Retinal pigment epithelial cell (primary cell): ENCODE measurements around the gene SLC22A31.

ENCODE experiments used
- DNase-seq: peaks from one replicate; pipeline ENCODE4 v3.0.0-alpha.2; 2010; ENCODE audit warnings: low read depth
- H3K4me3 ChIP-seq: 2 replicates; pipeline ENCODE4 v1.5.1; 2011; ENCODE audit warnings: mild to moderate bottlenecking, low read length, control low read depth, moderate library complexity
- TF ChIP-seq, protein P1 (sequence below): conservative IDR thresholded peaks from 2 replicates; pipeline ENCODE4 v1.5.1; 2011; ENCODE audit warnings: low read depth, low read length, control low read depth, inconsistent platforms

The SLC22A31 gene

DNA sequence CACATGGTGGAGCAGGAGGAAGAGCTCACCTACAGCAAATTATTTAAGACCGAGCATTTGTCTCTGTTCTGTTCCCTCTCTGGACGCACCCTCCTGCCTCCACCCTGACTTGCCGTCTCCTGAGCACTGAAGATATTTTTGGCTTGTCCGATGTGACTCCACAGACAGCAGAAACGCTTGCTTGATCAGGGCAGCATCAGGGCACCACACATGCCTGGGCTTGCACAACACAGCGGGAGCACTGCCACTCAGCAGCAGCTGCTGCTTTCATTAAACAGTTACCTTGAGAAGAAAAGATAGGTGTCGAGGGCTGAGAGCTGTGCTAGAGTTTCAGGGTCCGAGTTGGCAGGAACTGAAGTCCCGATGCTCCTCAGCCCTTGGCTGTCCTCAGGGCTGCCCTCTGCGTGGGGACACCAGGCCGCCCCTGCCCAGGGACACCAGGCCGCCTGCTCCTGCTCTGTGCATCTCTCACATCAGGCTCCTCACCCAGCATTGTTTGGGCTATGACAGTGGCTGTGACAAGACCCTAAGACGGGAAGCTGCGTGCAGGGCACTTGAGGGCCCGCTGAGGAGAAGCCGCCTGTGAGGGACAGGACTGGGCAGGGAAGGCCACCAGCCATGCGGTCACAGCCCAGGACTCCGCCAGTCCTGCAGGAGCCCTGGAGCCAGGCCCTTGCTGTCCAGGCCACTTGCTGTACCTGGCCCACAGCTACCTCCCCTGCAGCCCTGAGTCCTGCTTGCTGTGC, 50.1 kb downstream of the SLC22A31 start:
- TF ChIP-seq, protein P1, sequence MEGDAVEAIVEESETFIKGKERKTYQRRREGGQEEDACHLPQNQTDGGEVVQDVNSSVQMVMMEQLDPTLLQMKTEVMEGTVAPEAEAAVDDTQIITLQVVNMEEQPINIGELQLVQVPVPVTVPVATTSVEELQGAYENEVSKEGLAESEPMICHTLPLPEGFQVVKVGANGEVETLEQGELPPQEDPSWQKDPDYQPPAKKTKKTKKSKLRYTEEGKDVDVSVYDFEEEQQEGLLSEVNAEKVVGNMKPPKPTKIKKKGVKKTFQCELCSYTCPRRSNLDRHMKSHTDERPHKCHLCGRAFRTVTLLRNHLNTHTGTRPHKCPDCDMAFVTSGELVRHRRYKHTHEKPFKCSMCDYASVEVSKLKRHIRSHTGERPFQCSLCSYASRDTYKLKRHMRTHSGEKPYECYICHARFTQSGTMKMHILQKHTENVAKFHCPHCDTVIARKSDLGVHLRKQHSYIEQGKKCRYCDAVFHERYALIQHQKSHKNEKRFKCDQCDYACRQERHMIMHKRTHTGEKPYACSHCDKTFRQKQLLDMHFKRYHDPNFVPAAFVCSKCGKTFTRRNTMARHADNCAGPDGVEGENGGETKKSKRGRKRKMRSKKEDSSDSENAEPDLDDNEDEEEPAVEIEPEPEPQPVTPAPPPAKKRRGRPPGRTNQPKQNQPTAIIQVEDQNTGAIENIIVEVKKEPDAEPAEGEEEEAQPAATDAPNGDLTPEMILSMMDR: no peak

DNA sequence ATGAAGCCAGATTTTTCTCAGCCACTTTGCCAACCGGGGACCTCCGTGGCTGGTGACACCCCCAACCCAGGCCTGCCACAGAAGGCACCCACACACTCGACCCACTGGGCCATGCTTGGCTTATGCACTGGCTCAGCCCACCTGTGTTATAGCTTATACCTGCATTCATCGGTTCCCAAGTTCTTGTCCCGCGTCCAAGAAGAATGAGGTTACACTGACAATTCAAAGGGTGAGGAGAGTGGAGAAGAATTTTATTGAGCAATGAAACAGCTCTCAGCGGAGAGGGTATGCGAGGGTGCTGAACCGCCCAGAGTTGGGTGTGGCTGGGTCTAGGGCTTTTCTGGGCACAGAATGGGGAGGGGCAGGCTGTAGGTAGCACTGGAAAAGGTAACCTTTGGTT, 51.0 kb downstream of the SLC22A31 start:
- TF ChIP-seq, protein P1: no peak
- H3K4me3 ChIP-seq: no peak overlapping the region
- no peak for DNase-seq

More for the DNA sequence above, 50.1 kb downstream of the SLC22A31 start:
- DNase-seq: no peak
- H3K4me3 ChIP-seq: no peak overlapping the region

DNA sequence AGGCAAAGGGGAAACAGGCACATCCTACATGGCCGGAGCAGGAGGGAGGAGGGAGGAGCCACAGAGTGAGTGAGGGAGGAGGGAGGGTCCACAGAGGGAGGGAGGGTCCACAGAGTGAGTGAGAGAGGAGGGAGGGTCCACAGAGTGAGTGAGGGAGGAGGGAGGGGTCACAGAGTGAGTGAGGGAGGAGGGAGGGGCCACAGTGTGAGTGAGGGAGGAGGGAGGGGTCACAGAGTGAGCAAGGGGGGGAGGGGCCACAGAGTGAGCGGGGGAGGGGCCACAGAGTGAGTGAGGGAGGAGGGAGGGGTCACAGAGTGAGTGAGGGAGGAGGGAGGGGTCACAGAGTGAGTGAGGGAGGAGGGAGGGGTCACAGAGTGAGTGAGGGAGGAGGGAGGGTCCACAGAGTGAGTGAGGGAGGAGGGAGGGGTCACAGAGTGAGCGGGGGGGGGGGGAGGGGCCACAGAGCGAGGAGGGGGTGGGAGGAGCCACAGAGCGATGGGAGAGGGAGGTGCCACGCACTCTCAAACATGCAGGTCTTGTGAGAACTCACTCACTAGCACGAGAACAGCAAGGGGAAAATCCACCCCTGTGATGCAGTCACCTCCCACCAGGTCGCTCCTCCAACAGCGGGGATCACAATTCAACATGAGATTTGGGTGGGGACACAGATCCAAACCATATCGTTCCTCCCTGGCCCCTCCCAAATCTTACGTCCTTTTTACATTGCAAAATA, 53.1 kb downstream of the SLC22A31 start:
- H3K4me3 ChIP-seq: no peak overlapping the region
- TF ChIP-seq, protein P1: no peak
- DNase-seq: no peak

DNA sequence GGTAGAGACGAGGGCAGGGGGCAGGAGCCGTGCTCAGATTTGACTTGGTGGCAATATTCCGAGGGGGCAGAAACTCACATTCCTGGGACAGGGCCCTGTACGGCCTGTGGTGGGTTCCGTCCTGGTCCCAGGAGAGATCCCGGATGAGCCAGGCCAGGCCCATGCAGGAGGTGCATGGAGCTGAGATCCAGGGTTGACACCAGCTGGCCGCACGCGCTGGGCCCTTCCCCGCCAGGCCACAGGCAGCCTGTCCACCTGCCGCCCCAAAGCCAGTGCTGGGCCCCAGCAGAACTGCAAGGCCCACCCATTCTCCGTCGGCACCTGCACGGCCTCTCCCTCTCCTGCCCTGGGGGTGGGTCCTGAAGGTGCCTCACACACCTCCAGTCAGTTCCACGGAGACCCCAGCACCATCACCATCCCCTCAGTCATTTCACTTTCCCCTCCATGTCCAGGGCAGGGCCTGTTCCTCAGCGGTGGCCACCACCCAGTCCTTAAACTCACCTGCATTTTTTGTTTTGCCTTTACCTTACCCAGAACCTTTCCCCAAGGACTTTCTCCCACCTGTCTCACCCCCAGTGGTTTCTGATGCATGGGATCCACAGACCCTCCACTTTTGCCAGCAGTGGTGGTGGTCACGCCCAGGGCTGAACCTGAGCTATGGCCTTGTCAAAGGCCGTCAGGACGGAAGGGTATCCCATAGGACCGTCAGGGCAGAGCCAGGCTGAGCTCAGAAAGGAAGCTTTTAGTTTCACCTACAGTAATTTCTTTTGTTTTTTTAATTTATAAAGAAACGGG, 53.9 kb downstream of the SLC22A31 start:
- no peak overlapping the region for H3K4me3 ChIP-seq
- DNase-seq: no peak
- TF ChIP-seq, protein P1: no peak
